ENCODE measurements around the gene PDGFD. TPM values are rescaled to one million over a fixed set of nuclear protein-coding genes. Genes with fewer than 3 reads are reported as not detected.

PDGFD gene
- total RNA-seq, 1 experiment from 2014 or later: 1.7 TPM

GRCh38 chr11:103894034-103894433, 269.9 kb downstream of the PDGFD start:
- no peak overlapping the region for H2BK20ac ChIP-seq (ENCODE audit: low read depth, low read length, poor library complexity, severe bottlenecking)
- H4K91ac ChIP-seq (ENCODE audit: insufficient read length, low read depth, low read length): no peak overlapping the region
- Mint-ChIP-seq H3K4me3 (no peak overlapping the region), H3K4me1 (peaks cover 0 to 6% of the 10 kb centered on the region in 2 experiments; a peak in 1 of 4 replicates), H3K27ac (no peak overlapping the region; a peak in 1 of 7 replicates), H3K36me3 (ENCODE audit: insufficient read depth in 1 of 3, low read depth in 3 of 3) (no peaks in the 10 kb centered on the region; a peak in 1 of 7 replicates), H3K27me3 (ENCODE audit: low read depth) (no peaks in the 10 kb centered on the region), H3K9me3 (no peaks in the 10 kb centered on the region; a peak in 1 of 5 replicates)
- no peaks in the 10 kb centered on the region for H3K23me2 ChIP-seq (ENCODE audit: insufficient read length, low read depth, low read length, poor library complexity, severe bottlenecking)
- H3T11ph ChIP-seq (ENCODE audit: low read length): no peak overlapping the region
- DNase-seq: no peak
- no peak overlapping the region for H4K5ac ChIP-seq (ENCODE audit: insufficient read length, low read depth, low read length)
- no CpG with 5 or more reads among the region's 3 CpGs for WGBS (ENCODE audit: extremely low coverage, insufficient read length, low lambda C conversion rate)
- no peak overlapping the region for H3K56ac ChIP-seq (ENCODE audit: insufficient read length, low read depth, low read length)
- no peak overlapping the region for H2AFZ ChIP-seq (ENCODE audit: low read length)
- H3K27me3 ChIP-seq (ENCODE audit: insufficient read depth, low read length): no peaks in the 10 kb centered on the region
- no peak overlapping the region for H3K27ac ChIP-seq (ENCODE audit: insufficient read length, low read depth, low read length)
- H4K20me1 ChIP-seq (ENCODE audit: control insufficient read depth, insufficient read depth, insufficient read length): no peaks in the 10 kb centered on the region
- no peak for TF ChIP-seq CTCF (conservative IDR thresholded peaks at IDR 0.05)
- H3K18ac ChIP-seq (ENCODE audit: insufficient read length, low read depth, low read length): no peak overlapping the region
- H2BK5ac ChIP-seq (ENCODE audit: insufficient read length, low read length): no peak overlapping the region
- H3K14ac ChIP-seq (ENCODE audit: insufficient read depth, low read length): no peak overlapping the region
- H3K4me2 ChIP-seq (ENCODE audit: insufficient read depth, insufficient read length, low read length): no peak overlapping the region
- H3K4ac ChIP-seq (ENCODE audit: low read depth, low read length): no peak overlapping the region
- H4K8ac ChIP-seq (replicated peaks; ENCODE audit: insufficient read length, low read depth, low read length): no peak overlapping the region
- no peaks in the 10 kb centered on the region for H3K79me2 ChIP-seq (ENCODE audit: insufficient read depth, low read length)
- H3K4me1 ChIP-seq (ENCODE audit: insufficient read depth, low read length): no peaks in the 10 kb centered on the region
- no peak overlapping the region for H2AK5ac ChIP-seq (ENCODE audit: insufficient read length, low read length)
- no peak overlapping the region for H2BK15ac ChIP-seq (ENCODE audit: low read depth, low read length)
- H2BK120ac ChIP-seq (ENCODE audit: low read depth, low read length, poor library complexity, severe bottlenecking): no peak overlapping the region
- H3K9me3 ChIP-seq (ENCODE audit: control insufficient read depth, low read depth, low read length): no peaks in the 10 kb centered on the region
- no peaks in the 10 kb centered on the region for H3K79me1 ChIP-seq (ENCODE audit: insufficient read depth, low read depth, low read length, poor library complexity, severe bottlenecking)
- no peak overlapping the region for H3K9ac ChIP-seq (ENCODE audit: extremely low read depth, insufficient read length, low read length)
- no peak overlapping the region for H3K23ac ChIP-seq (ENCODE audit: insufficient read length, low read depth, low read length)
- H2BK12ac ChIP-seq (ENCODE audit: insufficient read length, low read depth, low read length): no peak overlapping the region
